ENCODE results near the gene PDYN.

PDYN gene

DNA sequence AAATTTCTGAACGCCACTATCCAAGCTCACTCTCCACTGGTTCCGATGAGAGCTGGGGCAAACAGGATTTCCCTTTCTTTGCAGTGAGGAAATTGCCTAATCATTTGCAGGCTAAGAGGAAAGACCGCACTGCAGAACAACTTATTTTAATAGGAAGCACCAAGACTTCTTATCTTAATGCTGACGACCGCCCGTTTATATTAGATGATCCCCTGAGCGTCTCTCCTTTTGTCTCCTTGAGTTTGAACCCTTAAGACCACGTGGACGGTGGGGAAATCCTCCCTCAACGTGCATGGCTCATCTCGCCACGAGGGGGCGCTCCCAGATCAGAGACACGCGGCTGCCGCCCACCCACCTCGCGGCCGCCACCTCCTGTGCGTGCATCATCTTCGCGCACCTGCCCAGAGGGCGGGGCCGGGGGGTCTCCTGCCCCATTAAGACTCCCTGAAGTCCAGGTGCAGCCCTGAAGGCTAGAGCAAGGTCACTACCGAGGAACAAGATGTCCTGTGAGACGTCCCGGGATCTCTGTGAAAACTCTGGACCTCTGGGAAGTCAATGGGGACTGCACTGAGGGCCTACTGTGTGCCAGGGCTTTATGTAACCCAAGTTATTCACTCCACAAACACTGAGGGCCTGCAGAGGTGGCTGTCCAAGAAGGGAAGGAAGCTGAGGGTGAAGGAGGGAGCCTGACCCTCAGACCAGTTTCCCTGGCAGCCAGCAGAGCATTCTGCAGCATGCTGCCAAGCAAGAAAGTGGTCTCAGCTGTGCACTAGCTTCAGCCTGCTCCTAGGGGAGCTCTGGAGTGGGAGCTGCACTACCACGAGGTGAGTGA, 28.1 kb downstream of the PDYN start:
- no peak for DNase-seq (ENCODE audit: low read depth)
- no peak overlapping the region for H3K4me3 ChIP-seq (ENCODE audit: low read depth, low read length)
- in situ Hi-C loops (cut with HindIII; ENCODE audit: low sequenced_read_pairs), result no loop called here
- TF ChIP-seq, protein P1, sequence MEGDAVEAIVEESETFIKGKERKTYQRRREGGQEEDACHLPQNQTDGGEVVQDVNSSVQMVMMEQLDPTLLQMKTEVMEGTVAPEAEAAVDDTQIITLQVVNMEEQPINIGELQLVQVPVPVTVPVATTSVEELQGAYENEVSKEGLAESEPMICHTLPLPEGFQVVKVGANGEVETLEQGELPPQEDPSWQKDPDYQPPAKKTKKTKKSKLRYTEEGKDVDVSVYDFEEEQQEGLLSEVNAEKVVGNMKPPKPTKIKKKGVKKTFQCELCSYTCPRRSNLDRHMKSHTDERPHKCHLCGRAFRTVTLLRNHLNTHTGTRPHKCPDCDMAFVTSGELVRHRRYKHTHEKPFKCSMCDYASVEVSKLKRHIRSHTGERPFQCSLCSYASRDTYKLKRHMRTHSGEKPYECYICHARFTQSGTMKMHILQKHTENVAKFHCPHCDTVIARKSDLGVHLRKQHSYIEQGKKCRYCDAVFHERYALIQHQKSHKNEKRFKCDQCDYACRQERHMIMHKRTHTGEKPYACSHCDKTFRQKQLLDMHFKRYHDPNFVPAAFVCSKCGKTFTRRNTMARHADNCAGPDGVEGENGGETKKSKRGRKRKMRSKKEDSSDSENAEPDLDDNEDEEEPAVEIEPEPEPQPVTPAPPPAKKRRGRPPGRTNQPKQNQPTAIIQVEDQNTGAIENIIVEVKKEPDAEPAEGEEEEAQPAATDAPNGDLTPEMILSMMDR (IDR thresholded peaks at IDR 0.05; ENCODE audit: low read depth, low read length, missing control alignments), result peak; percentile 88

DNA sequence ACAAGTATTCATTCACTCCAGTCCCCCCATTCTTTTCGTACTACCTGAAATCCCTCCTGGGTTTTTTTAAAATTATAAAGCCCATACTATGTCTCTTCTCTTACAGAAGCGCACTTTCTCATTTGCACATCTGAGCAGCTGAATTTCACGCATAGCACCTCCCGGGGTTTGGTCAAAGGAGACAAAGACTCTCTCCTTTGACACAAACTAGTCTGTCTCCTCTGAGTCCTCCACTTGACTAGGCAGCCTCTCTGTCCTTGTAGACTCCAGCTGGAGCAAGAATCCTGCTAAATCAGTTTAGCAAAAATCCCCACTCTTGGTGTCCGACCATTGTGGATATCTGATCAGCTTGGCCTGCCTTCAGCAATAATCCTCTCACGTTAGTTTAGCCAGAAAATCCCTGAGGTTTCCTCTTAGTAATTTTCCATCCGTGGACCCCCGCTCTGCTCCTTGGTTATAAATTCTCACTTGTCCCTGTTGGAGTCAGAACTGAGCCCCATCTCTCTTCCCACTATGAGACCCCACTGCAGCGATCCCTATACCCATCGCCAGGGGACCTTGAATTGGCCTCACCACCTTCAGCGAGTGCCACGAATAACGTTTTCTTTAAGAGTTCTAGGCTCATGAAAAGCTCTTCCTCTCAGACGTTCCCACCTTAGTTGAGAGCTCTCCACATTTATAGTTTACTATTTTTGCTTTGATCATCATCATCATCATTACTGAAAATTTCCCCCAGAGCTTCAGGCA, 29.0 kb downstream of the PDYN start:
- no peak overlapping the region for H3K4me3 ChIP-seq (ENCODE audit: low read depth, low read length)
- TF ChIP-seq, protein P1 (IDR thresholded peaks at IDR 0.05; ENCODE audit: low read depth, low read length, missing control alignments), result no peak
- in situ Hi-C loops (cut with HindIII; ENCODE audit: low sequenced_read_pairs), result no loop called here
- DNase-seq (ENCODE audit: low read depth), result no peak

DNA sequence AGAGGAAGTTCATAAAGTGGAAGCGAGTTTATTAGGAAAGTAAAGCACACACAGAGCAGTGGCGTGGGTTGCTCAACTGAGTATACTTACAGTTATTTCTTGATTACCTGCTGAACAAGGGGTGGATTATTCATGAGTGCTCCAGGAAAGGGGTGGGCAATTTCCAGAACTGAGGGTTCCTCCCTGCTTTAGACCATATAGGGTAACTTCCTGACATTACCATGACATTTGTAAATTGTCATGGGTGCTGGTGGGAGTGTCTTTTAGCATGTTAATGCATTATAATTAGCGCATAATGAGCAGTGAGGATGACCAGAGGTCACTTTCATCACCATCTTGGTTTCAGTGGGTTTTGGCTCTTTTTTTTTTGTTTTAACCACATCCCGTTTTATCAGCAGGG, 29.8 kb downstream of the PDYN start:
- TF ChIP-seq, protein P1 (IDR thresholded peaks at IDR 0.05; ENCODE audit: low read depth, low read length, missing control alignments), result no peak
- no peak for DNase-seq (ENCODE audit: low read depth)
- in situ Hi-C loops (cut with HindIII; ENCODE audit: low sequenced_read_pairs), result no loop called here
- no peak overlapping the region for H3K4me3 ChIP-seq (ENCODE audit: low read depth, low read length)

DNA sequence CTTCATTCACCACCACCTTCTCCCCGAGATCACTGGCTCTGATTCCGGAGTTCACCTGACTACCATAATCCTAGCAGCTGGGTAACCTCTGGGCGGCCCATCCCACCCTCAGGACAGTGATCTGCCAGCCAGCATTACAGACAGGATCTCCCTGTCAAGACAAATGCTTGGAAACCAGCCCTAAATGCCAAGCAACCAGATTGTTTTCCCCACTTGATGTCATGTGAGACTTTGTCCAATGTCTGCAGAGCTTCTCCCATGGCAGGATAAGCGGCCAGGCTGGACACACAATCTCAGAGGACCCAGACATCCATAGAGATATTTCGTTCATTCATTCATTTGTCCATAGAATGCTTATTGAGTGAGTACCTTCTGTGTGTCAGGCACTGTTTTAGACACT, 32.5 kb downstream of the PDYN start:
- DNase-seq (ENCODE audit: low read depth), result no peak
- TF ChIP-seq, protein P1 (IDR thresholded peaks at IDR 0.05; ENCODE audit: low read depth, low read length, missing control alignments), result no peak
- in situ Hi-C loops (cut with HindIII; ENCODE audit: low sequenced_read_pairs), result no loop called here
- H3K4me3 ChIP-seq (ENCODE audit: low read depth, low read length), result no peak overlapping the region

DNA sequence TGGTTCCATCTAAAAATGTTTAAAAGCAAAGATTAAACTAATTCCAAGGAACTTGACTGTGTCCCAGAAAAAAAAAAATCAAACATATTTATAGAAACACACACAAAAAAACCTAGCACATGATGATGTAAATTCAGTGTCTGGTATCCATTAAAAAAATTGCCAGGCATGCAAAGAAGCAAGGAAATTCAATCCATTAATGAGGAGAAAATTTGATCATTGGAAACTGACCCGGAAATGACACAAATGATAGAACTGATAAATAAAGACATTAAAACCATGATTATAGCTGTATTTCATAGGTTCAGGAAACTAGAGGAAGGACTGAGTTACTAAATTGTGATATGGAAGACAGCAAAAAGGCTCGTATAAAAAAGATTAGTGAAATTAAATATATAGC, 34.7 kb downstream of the PDYN start:
- TF ChIP-seq, protein P1 (IDR thresholded peaks at IDR 0.05; ENCODE audit: low read depth, low read length, missing control alignments), result no peak
- in situ Hi-C loops (cut with HindIII; ENCODE audit: low sequenced_read_pairs), result loop anchor here (10.0 kb wide), 1 partner anchor 206 kb away; no protein-coding TSS in a partner anchor
- no peak overlapping the region for H3K4me3 ChIP-seq (ENCODE audit: low read depth, low read length)
- DNase-seq (ENCODE audit: low read depth), result no peak

DNA sequence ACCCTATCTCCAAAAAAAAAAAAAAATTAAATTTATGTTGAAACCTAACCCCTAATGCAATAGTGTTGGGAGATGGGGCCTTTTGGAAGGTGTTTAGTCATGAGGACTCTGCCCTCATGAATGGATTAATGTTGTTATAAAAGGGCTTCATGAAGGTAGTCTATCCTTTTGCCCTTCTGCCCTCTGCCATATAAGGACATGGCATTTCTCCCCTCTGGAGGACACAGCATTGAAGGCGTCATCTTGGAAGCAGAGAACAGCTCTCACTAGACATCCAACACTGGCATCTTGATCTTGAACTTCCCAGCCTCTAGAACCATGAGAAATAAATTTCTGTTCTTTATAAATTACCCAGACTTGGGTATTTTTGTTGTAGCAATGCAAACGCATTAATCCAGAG, 35.4 kb downstream of the PDYN start:
- DNase-seq (ENCODE audit: low read depth), result no peak
- no peak overlapping the region for H3K4me3 ChIP-seq (ENCODE audit: low read depth, low read length)
- TF ChIP-seq, protein P1 (IDR thresholded peaks at IDR 0.05; ENCODE audit: low read depth, low read length, missing control alignments), result no peak
- in situ Hi-C loops (cut with HindIII; ENCODE audit: low sequenced_read_pairs), result loop anchor here (10.0 kb wide), 1 partner anchor 206 kb away; no protein-coding TSS in a partner anchor
